OCI-LY1 (cell line): ENCODE data around the gene TLCD3B.

Source experiments
- H2AFZ ChIP-seq: fragments of 200-600 bp; sonication (generic), shearing (Covaris generic); 2 replicates; pipeline ENCODE4 v1.6.0; 2014; ENCODE audit warnings: antibody characterized with exemption, mild to moderate bottlenecking, low read length
- H3F3A ChIP-seq: fragments of 200-600 bp; sonication (generic), shearing (Covaris generic); 2 replicates; pipeline ENCODE4 v1.6.0; 2014; ENCODE audit warnings: mild to moderate bottlenecking, antibody characterized with exemption, low read length, moderate library complexity; ENCODE audit not compliant: insufficient read depth
- H3K27ac ChIP-seq: fragments of 200-600 bp; sonication (generic); 2 replicates; pipeline ENCODE4 v1.5.1; 2014; ENCODE audit warnings: low read length, mixed run types, mild to moderate bottlenecking, low read depth; ENCODE audit not compliant: poor library complexity, severe bottlenecking
- H3K27me3 ChIP-seq: fragments of 200-600 bp; sonication (generic); 2 replicates; pipeline ENCODE4 v1.6.0; 2014; ENCODE audit warnings: antibody characterized with exemption, mild to moderate bottlenecking, low read length, moderate library complexity; ENCODE audit not compliant: insufficient read depth
- H3K36me3 ChIP-seq: fragments of 200-600 bp; sonication (generic); 2 replicates; pipeline ENCODE4 v1.6.1; 2014; ENCODE audit warnings: mild to moderate bottlenecking, antibody characterized with exemption, low read length, moderate library complexity, mixed read lengths; ENCODE audit not compliant: insufficient read depth
- H3K4me1 ChIP-seq: fragments of 200-600 bp; sonication (generic); 2 replicates; pipeline ENCODE4 v1.5.1; 2014; ENCODE audit warnings: mild to moderate bottlenecking, low read length, moderate library complexity; ENCODE audit not compliant: insufficient read depth, severe bottlenecking
- H3K4me2 ChIP-seq: fragments of 200-600 bp; sonication (generic), shearing (Covaris generic); 2 replicates; pipeline ENCODE4 v1.6.1; 2014; ENCODE audit warnings: low read length
- H3K4me3 ChIP-seq: fragments of 200-600 bp; sonication (generic); 2 replicates; pipeline ENCODE4 v1.5.1; 2014; ENCODE audit warnings: low read length, low read depth, mild to moderate bottlenecking, mixed read lengths; ENCODE audit not compliant: poor library complexity, severe bottlenecking
- H3K79me2 ChIP-seq: fragments of 200-600 bp; shearing (Covaris generic); 2 replicates; pipeline ENCODE4 v1.6.1; 2016; ENCODE audit warnings: mixed run types, low read length, mixed read lengths; ENCODE audit not compliant: insufficient read depth
- H3K9ac ChIP-seq: fragments of 200-600 bp; sonication (generic), shearing (Covaris generic); 2 replicates; pipeline ENCODE4 v1.6.1; 2014; ENCODE audit warnings: mild to moderate bottlenecking, low read length, mixed read lengths
- H3K9me2 ChIP-seq: fragments of 200-600 bp; sonication (generic), shearing (Covaris generic); 2 replicates; pipeline ENCODE4 v1.6.1; 2014; ENCODE audit warnings: low read depth, mild to moderate bottlenecking, low read length, mixed read lengths
- H3K9me3 ChIP-seq: fragments of 200-600 bp; shearing (Covaris generic); 2 replicates; pipeline ENCODE4 v1.6.1; 2014; ENCODE audit warnings: low read length, mixed read lengths
- H4K20me1 ChIP-seq: fragments of 200-600 bp; sonication (generic), shearing (Covaris generic); 2 replicates; pipeline ENCODE4 v1.6.0; 2016; ENCODE audit warnings: mild to moderate bottlenecking, low read length; ENCODE audit not compliant: insufficient read depth
- EZH2 ChIP-seq: fragments of 200-600 bp; sonication (generic), shearing (Covaris generic); IDR thresholded peaks from 2 replicates; pipeline ENCODE4 v1.8.0; 2017; ENCODE audit warnings: borderline replicate concordance, mixed run types, mild to moderate bottlenecking, antibody characterized with exemption, low read length, moderate library complexity, mixed read lengths
- TF ChIP-seq, protein P1 (sequence below): fragments of 200-600 bp; sonication (generic), shearing (Covaris generic); IDR thresholded peaks from 2 replicates; pipeline ENCODE4 v1.5.1; 2017; ENCODE audit warnings: mild to moderate bottlenecking, antibody characterized with exemption, low read length, moderate library complexity, mixed read lengths

The TLCD3B gene

DNA sequence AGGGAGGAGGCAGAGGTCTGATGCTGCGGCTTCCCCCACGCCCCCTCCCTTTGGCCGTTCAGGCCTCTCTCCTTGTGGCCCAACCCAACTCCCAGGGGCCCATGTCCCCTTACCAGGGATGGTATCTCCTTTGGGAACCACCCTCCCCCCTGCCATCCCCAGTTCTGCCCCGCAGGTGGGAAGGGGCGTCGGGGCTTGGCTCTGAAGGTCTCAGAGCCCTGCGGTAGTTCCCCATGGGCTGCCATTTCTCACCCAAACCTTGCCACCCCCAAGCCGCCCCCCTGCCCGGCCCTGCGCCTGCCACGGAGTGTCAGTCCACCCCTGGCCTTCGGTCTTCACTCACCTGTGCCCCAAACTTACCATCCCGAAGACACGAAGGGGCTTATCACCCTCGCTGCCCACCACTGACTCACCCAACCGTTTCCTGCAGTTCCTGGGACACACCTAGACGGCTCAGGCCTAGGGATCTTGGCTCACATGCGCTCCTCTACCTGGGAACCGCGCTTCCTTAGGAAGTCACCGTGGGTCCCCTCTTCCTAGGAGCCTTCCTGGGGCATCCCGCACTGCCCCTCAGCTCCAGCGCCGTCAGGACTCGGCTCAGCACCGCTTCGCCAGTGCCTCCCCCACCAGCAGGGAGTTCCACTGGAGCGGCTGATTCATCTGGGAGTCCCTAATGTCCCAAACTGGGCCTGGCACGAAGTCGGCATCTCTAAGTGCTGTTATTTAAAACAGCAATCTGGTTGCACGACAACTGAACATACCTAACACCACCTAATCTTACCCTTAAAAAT lies 19.2 kb downstream of the TLCD3B start:
- no peaks in the 10 kb centered on the region for H3K36me3 ChIP-seq
- H3K4me1 ChIP-seq, result no peaks in the 10 kb centered on the region
- peaks cover 4% of the 10 kb centered on the region for H3K27me3 ChIP-seq
- no peak overlapping the region for H2AFZ ChIP-seq
- H3K9me3 ChIP-seq, result no peaks in the 10 kb centered on the region
- H3K79me2 ChIP-seq, result no peaks in the 10 kb centered on the region
- H3K9me2 ChIP-seq, result no peaks in the 10 kb centered on the region
- TF ChIP-seq EZH2, result no peak
- TF ChIP-seq, protein P1, sequence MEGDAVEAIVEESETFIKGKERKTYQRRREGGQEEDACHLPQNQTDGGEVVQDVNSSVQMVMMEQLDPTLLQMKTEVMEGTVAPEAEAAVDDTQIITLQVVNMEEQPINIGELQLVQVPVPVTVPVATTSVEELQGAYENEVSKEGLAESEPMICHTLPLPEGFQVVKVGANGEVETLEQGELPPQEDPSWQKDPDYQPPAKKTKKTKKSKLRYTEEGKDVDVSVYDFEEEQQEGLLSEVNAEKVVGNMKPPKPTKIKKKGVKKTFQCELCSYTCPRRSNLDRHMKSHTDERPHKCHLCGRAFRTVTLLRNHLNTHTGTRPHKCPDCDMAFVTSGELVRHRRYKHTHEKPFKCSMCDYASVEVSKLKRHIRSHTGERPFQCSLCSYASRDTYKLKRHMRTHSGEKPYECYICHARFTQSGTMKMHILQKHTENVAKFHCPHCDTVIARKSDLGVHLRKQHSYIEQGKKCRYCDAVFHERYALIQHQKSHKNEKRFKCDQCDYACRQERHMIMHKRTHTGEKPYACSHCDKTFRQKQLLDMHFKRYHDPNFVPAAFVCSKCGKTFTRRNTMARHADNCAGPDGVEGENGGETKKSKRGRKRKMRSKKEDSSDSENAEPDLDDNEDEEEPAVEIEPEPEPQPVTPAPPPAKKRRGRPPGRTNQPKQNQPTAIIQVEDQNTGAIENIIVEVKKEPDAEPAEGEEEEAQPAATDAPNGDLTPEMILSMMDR, result no peak
- H4K20me1 ChIP-seq, result no peaks in the 10 kb centered on the region
- H3K27ac ChIP-seq, result no peak overlapping the region
- H3F3A ChIP-seq, result no peaks in the 10 kb centered on the region
- no peak overlapping the region for H3K4me2 ChIP-seq
- H3K9ac ChIP-seq, result no peak overlapping the region
- no peak overlapping the region for H3K4me3 ChIP-seq

DNA sequence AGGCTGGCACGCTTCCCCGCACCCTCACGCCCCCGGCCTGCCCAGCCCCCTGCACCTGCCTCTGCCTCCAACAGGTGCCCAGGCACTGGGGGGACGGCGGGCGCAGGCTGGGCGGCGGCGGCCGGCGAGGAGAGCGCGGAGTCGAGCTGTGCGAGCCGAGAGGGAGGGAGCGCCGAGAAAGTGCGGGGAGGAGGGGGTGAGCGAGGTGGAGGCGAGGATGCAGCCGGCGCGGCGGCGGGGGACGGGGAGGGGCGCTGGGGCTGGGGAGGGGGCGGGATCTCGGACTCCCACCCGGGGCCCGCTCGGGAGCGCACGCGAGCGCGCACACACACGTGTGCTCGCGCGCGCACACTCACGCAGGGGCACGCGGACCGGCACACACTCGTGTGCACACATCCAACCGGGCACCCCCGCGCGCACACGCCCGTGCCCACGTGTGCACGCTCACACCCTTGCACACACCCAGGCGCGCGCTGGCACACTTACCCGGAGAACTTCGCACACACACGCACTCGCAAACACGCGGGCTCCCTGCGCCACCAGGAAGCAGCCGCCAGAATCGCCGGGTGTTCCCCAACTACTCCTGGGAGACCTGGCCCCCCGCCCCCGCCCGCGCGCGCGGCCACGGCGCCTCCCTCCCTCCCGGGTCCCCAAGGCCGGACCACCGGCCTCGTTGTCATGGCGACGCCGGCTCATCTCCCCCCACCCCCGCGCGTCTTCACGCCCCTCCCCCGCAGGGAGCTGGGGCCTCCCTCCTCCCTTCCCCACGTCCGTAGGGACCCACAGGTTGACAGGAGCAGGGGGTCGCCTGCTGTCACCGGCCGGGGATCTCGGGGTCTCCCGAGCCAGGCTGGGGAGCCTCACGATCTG lies 20.0 kb downstream of the TLCD3B start, which contains the start of gene DOC2A:
DOC2A (minus strand) TSS at position 184 of the 870 bp plus-strand sequence. CDS start 805 bp downstream, outside the sequence.
- Histone ChIP-seq H3K4me3 (peak within 1 kb of the TSS; percentile 42), H3K36me3 (peaks cover 4% of the 10 kb centered on the region), H3K9ac (no peak within 1 kb of the TSS), H3K9me2 (no peaks in the 10 kb centered on the region), H3K9me3 (no peaks in the 10 kb centered on the region), H4K20me1 (no peaks in the 10 kb centered on the region), H2AFZ (no peak within 1 kb of the TSS), H3K27ac (no peak within 1 kb of the TSS), H3K4me1 (no peaks in the 10 kb centered on the region), H3K4me2 (peak within 1 kb of the TSS; percentile 37; the same call in 1 of the 2 replicates), H3K27me3 (peaks cover 4% of the 10 kb centered on the region), H3K79me2 (no peaks in the 10 kb centered on the region), H3F3A (no peaks in the 10 kb centered on the region)
- no peak for TF ChIP-seq EZH2

DNA sequence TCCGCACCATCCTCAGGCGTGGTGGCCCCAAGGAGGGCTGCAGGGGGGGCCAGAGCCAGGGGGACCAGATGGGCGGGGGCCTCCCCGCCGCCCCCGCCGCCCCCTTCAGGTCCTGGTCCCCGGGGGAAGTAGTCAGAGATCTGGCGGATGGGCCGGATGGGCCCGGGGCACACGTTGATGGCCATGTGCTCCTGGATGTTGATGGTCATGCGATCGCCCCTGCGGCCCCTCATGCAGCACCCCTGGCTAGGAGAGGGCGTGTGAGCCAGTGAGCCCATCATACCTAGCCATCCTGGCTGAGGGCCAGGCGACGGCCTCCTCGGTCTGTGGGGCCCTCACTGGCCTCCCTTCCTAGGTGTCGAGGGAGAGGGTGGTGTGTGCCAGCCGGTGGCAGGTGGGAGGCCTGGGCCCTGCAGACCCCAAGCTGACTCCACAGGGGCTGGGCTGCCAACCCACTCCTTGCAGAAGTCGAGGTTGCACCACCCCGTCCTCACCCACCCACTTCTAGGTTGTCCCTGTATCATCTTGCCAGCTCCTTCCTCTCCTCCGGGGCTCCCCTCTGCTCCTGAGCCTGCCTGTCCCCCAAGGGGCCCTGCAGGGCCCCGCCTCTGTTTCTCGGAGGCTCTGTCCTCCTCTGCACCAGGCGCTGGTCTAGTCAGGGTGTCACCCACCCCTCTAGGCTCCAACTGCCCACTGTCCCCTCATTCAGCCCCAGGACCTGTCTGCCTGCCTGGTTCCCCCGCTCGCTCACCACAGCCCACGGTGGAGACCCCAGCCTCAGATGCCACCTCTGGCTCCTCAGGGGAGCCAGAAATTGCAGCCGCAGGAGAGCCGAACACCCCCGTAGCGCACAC lies 20.9 kb downstream of the TLCD3B start:
- Histone ChIP-seq H3K9ac (no peak overlapping the region), H3K9me3 (no peaks in the 10 kb centered on the region), H3K36me3 (peaks cover 9% of the 10 kb centered on the region), H3K4me1 (no peaks in the 10 kb centered on the region), H2AFZ (no peak overlapping the region), H3K4me2 (peak overlapping the region; percentile 37; the same call in 1 of the 2 replicates), H3K4me3 (peak overlapping the region; percentile 42), H3K27ac (no peak overlapping the region), H3K9me2 (no peaks in the 10 kb centered on the region), H3F3A (no peaks in the 10 kb centered on the region), H4K20me1 (no peaks in the 10 kb centered on the region), H3K27me3 (peaks cover 4% of the 10 kb centered on the region), H3K79me2 (no peaks in the 10 kb centered on the region)
- TF ChIP-seq, protein P1, result no peak
- no peak for TF ChIP-seq EZH2
